NT2/D1 (cell line): Measurements from ENCODE around the gene CREB3.

ENCODE experiments used
- DNase-seq: peaks from one replicate; pipeline ENCODE4 v3.0.0-alpha.2; 2011; ENCODE audit warnings: low read depth, low spot score
- H3K27me3 ChIP-seq: 2 replicates; pipeline ENCODE4 v1.6.0; 2011; ENCODE audit warnings: mild to moderate bottlenecking; ENCODE audit not compliant: insufficient read length, insufficient read depth
- H3K36me3 ChIP-seq: 2 replicates; pipeline ENCODE4 v1.6.1; 2011; ENCODE audit warnings: mild to moderate bottlenecking, low read length, mixed read lengths; ENCODE audit not compliant: insufficient read depth, insufficient read length
- H3K4me1 ChIP-seq: 2 replicates; pipeline ENCODE4 v1.5.1; 2011; ENCODE audit not compliant: insufficient read depth, insufficient read length
- H3K4me3 ChIP-seq: 2 replicates; pipeline ENCODE4 v1.5.1; 2011; ENCODE audit warnings: low read depth; ENCODE audit not compliant: insufficient read length
- H3K9ac ChIP-seq: 2 replicates; pipeline ENCODE4 v1.6.0; 2011; ENCODE audit warnings: low read depth; ENCODE audit not compliant: insufficient read length
- H3K9me3 ChIP-seq: 2 replicates; pipeline ENCODE4 v1.5.1; 2011; ENCODE audit warnings: mild to moderate bottlenecking, low read length; ENCODE audit not compliant: insufficient read depth
- SUZ12 ChIP-seq: IDR thresholded peaks from 2 replicates; pipeline ENCODE4 v1.6.1; 2011; ENCODE audit not compliant: insufficient read length, insufficient read depth; ENCODE audit errors: extremely low read depth
- YY1 ChIP-seq: IDR thresholded peaks from 2 replicates; pipeline ENCODE4 v1.6.1; 2011; ENCODE audit not compliant: insufficient read length, insufficient read depth
- ZNF274 ChIP-seq: IDR thresholded peaks from 2 replicates; pipeline ENCODE4 v1.6.1; 2011; ENCODE audit warnings: mild to moderate bottlenecking, low read depth, low read length

CREB3 gene

DNA sequence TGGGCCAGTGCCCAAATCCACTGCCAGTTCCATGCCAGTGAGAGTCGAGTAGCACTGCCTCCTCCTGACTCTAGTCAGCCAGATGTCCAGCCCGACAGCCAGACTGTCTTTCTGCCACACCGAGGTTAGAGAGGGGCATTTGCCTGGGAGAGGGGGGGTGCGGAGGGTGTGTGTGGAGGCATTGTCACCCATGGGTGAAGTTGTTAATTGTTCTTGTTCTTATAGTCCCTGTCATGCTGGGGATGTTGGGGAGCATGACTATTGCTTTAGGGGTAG, 17.7 kb downstream of the CREB3 start:
- H3K4me3 ChIP-seq, result peak overlapping the region; percentile 92
- H3K9me3 ChIP-seq, result no peaks in the 10 kb centered on the region
- peaks cover 75% of the 10 kb centered on the region for H3K36me3 ChIP-seq
- H3K4me1 ChIP-seq, result peaks cover 12% of the 10 kb centered on the region
- no peaks in the 10 kb centered on the region for H3K27me3 ChIP-seq
- H3K9ac ChIP-seq, result peak overlapping the region; percentile 97
- no peak for DNase-seq
- TF ChIP-seq SUZ12 (no peak), YY1 (no peak), ZNF274 (no peak)

DNA sequence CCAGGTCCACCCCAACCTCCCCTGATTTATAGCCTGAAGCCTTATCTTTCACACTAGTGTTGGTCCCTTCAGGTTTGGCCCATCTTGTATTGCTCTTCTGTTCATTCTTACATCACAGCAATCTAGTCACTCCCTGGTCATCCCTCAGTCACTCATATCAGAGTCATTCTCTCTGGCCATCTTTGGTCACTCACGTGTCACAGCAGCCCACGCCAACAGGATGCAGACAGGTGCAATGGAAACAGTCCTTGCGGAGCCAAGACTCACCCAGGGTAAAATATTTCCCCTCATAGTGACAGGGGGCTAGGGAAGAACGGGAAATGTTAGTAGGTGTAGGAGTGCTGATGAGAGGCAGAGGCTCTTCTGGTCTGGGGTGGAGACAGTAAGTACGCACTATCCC, 21.0 kb downstream of the CREB3 start:
- Histone ChIP-seq H3K4me1 (peaks cover 15% of the 10 kb centered on the region), H3K9me3 (no peaks in the 10 kb centered on the region), H3K27me3 (no peaks in the 10 kb centered on the region), H3K36me3 (peaks cover 52% of the 10 kb centered on the region), H3K9ac (no peak overlapping the region), H3K4me3 (no peak overlapping the region)
- no peak for DNase-seq
- no peak for TF ChIP-seq YY1
- no peak for TF ChIP-seq SUZ12
- TF ChIP-seq ZNF274, result no peak

DNA sequence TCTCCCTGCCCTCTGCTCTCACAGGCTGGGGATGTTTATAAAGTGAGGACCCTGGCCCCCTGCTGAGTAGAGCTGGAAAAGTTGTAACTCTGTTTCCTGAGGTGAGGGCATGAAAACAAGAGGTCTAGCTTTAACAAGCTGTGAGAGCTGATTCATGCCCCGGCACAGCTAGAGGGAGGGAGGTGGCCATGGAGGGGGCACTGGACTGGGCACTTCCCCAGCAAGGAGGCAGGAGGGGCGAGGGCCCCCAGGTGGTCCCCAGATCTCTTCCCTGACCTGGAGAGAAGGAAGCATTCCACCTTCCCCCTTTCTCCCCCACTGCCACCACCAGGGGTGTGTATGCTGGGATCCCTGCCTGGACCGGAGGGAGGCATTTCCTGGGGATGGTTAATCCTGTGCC, 21.8 kb downstream of the CREB3 start, which contains the start of gene MSMP:
TSS of gene MSMP (minus strand) at position 13 of the 400 bp plus-strand sequence. CDS start 147 bp downstream, outside the sequence.
- Histone ChIP-seq H3K4me3 (no peak within 1 kb of the TSS), H3K9ac (no peak within 1 kb of the TSS), H3K36me3 (peaks cover 52% of the 10 kb centered on the region), H3K4me1 (peaks cover 15% of the 10 kb centered on the region), H3K27me3 (no peaks in the 10 kb centered on the region), H3K9me3 (no peaks in the 10 kb centered on the region)
- TF ChIP-seq YY1 (no peak), SUZ12 (no peak), ZNF274 (no peak)
- no peak for DNase-seq

DNA sequence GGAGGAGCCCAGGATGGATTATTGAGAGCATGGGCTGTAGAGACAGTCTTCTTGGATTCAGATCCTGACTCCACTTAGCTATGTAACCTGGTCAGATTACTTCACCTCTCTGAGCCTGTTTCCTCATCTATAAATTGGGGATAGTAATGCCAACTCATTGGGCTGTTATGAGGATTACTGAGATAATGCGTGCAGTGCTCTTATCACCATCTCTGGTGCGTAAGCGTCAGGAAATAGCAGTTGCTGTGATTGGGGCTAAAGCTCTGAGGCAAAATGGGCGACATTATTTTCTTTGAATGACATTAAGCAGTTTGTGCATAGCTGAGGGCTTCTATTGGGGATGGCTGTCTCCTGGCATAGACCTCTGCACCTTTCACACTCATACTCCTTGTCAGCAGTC, 22.6 kb downstream of the CREB3 start:
- Histone ChIP-seq H3K4me3 (no peak overlapping the region), H3K9ac (no peak overlapping the region), H3K27me3 (no peaks in the 10 kb centered on the region), H3K4me1 (peaks cover 12% of the 10 kb centered on the region), H3K9me3 (no peaks in the 10 kb centered on the region), H3K36me3 (peaks cover 52% of the 10 kb centered on the region)
- DNase-seq, result no peak
- TF ChIP-seq YY1 (no peak), SUZ12 (no peak), ZNF274 (no peak)

DNA sequence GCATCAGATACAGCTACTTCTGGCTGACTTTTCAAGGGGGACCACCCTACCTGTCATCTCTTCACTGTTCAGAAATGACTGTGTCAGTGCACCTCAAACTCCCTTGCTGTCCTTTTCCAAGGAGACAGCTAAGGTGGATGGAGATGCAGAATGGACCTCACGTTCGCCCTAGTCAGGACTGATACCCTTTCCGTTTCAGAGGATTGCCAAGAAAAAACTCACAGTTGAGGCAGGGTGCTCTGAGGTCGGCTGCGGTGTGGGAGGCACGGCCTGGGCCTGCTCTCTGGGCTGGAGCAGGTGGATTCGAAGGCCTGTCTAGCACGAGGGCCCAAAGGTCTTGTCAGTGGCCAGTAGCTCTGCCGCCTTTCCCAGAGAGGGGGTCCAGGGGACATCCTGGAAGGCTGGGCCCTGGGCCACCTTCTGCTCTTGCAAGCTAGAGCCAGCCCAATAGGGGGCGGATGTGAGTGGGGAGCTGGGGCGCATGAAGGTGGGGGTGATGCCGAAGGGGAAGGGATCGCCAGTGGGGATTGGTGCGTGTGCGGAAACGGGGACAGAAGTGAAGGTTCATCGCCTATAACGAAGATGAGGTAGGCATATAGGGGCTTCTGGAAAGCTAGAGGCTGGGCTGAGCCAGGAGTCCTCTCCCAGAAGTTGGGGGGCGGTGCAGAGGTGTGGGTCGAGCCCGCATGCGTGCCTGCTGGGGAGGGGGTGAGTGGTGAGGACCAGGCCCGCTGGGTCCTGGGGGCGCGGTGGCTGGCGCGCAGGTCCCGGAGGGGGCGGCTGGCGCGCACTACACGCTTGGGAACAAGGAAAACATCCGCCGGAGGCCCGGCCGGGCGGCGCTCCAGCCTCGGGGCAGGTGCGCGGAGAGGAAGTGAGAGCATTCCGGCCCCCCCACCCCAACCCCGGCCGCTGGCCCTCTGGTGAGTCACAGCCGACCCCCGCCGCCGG, 24.1 kb downstream of the CREB3 start:
- peaks cover 10% of the 10 kb centered on the region for H3K4me1 ChIP-seq
- H3K36me3 ChIP-seq, result peaks cover 37% of the 10 kb centered on the region
- peak overlapping the region; percentile 86 for H3K9ac ChIP-seq
- TF ChIP-seq SUZ12 (no peak), ZNF274 (no peak), YY1 (no peak)
- peak overlapping the region; percentile 60 for H3K4me3 ChIP-seq
- no peaks in the 10 kb centered on the region for H3K27me3 ChIP-seq
- no peaks in the 10 kb centered on the region for H3K9me3 ChIP-seq
- peak; percentile 58 for DNase-seq

DNA sequence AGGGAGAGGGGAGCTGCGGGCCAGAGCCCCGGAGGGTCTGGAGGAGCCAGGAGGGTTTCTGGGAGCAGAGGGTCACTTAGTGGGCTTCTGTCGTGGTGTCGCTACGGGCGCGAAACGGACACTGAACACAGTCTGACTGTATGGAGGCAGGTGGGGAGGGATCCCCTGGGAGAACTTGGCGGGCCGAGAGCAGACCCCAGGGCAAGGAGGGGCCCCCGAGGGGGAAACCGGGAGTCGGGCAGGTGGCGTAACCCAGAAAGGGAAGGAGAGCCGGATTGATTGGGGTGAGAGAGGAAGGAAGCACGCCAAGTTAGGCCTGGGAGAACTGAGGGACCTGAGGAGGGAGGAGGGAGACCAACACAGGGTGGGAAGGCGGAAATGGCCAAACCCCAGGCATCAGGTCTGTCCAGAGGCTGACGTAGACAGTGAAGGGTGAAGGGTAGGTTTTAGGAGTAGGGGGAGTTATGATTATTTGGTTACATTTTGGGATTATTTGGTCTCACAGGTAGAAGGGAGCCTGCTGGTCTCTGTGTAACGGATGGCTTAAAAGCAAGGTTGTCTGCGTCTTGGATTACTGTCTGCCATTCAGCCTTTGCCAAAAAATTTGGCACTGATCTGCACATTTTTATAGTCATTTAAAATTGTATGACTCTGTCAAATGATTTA, 24.9 kb downstream of the CREB3 start:
- Histone ChIP-seq H3K9me3 (no peaks in the 10 kb centered on the region), H3K36me3 (peaks cover 29% of the 10 kb centered on the region), H3K9ac (peak overlapping the region; percentile 86), H3K4me3 (peak overlapping the region; percentile 60), H3K4me1 (peaks cover 10% of the 10 kb centered on the region), H3K27me3 (no peaks in the 10 kb centered on the region)
- peak; percentile 30 for DNase-seq
- TF ChIP-seq YY1 (no peak), SUZ12 (no peak), ZNF274 (no peak)

DNA sequence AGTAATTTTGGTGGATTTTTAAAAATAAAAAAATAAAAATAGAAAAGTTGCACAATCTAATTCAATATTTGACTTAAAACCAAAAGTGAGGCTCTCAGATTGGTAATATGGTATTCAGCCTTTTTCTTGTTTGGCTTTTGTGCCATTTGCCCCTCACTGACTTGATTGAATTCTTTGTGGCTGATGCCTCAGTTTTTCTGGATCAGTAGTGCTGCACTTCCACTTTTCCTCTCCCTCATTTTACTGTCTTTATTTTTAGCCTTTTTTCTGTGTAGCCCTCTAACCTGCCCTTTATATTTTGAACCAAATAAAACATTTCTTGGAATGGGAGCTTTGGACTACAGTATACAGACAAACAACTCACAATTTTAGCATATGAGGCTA, 25.4 kb downstream of the CREB3 start:
- no peak for DNase-seq
- peaks cover 24% of the 10 kb centered on the region for H3K36me3 ChIP-seq
- peaks cover 10% of the 10 kb centered on the region for H3K4me1 ChIP-seq
- H3K9me3 ChIP-seq, result no peaks in the 10 kb centered on the region
- H3K27me3 ChIP-seq, result no peaks in the 10 kb centered on the region
- H3K4me3 ChIP-seq, result peak overlapping the region; percentile 60
- no peak overlapping the region for H3K9ac ChIP-seq
- TF ChIP-seq YY1 (no peak), SUZ12 (no peak), ZNF274 (no peak)
